D721Med (cell line): ENCODE results near the gene PDHX.

Source experiments
- DNase-seq: peaks from one replicate; pipeline ENCODE4 v3.0.0; 2011; ENCODE audit warnings: low spot score; ENCODE audit not compliant: insufficient read length
- FAIRE-seq: peaks from 2 replicates; lab custom pipeline; 2011; peaks lifted over from hg19 to GRCh38; lab: Jason Lieb, UNC
- CTCF ChIP-seq: IDR thresholded peaks from 2 replicates; pipeline ENCODE4 v1.5.1; 2012; ENCODE audit warnings: mild to moderate bottlenecking, control low read depth; ENCODE audit not compliant: insufficient read depth; ENCODE audit errors: missing control alignments

The PDHX gene

GRCh38 chr11:35011389-35011788 lies 95.0 kb downstream of the PDHX start:
- no peak for FAIRE-seq
- no peak for TF ChIP-seq CTCF
- DNase-seq = no peak

GRCh38 chr11:35011944-35012343 lies 95.5 kb downstream of the PDHX start:
- FAIRE-seq (no peak), DNase-seq (no peak)
- no peak for TF ChIP-seq CTCF

- DNase-seq (no peak), FAIRE-seq (no peak)
- no peak for TF ChIP-seq CTCF
Measured at GRCh38 chr11:35012467-35013191, 96.2 kb downstream of the PDHX start.

- FAIRE-seq (no peak), DNase-seq (no peak)
- no peak for TF ChIP-seq CTCF
Measured at GRCh38 chr11:35013514-35014233, 97.3 kb downstream of the PDHX start.

- TF ChIP-seq CTCF = no peak
- DNase-seq (no peak), FAIRE-seq (no peak)
Measured at GRCh38 chr11:35014346-35014745, 97.9 kb downstream of the PDHX start.

GRCh38 chr11:35015621-35016387 lies 99.4 kb downstream of the PDHX start:
- DNase-seq = no peak
- no peak for TF ChIP-seq CTCF
- no peak for FAIRE-seq
